Breast epithelium (tissue), 4 donors: ENCODE data around the gene PSD. TPM values are rescaled to one million over a fixed set of nuclear protein-coding genes. Genes with fewer than 3 reads are reported as not detected.
A peak's percentile ranks its signal among the peaks of the same experiment; 100 is the strongest.

Experiments
- DNase-seq, 2 donors: peaks; one replicate each; pipeline ENCODE4 v3.0.0-alpha.2; 2019; ENCODE audit warnings: low spot score in 2 of 2
- H3K27ac ChIP-seq, 2 donors: fragments of 200-600 bp; sonication (generic) in 1 of 2; one replicate each; pipeline ENCODE4 v1.5.1; 2016 to 2019; ENCODE audit warnings: mild to moderate bottlenecking in 1 of 2
- H3K27me3 ChIP-seq, 2 donors: fragments of 200-600 bp; sonication (generic) in 1 of 2; one replicate each; pipeline versions ENCODE4 v1.5.1 to v1.6.0; 2017 to 2019; ENCODE audit warnings: control low read depth in 1 of 2, mild to moderate bottlenecking in 1 of 2
- H3K36me3 ChIP-seq: fragments of 200-600 bp; one replicate; pipeline ENCODE4 v1.5.1; 2019
- H3K4me1 ChIP-seq, 2 donors: fragments of 200-600 bp; sonication (generic); one replicate each; pipeline ENCODE4 v1.5.1; 2016 to 2019; ENCODE audit warnings: control low read depth in 1 of 2
- H3K4me3 ChIP-seq, 3 donors: fragments of 200-600 bp; sonication (generic); 1 replicate in 2 of 3; 2 replicates in 1 of 3; pipeline ENCODE4 v1.5.1; 2016 to 2019; ENCODE audit warnings: mild to moderate bottlenecking in 3 of 3, moderate library complexity in 2 of 3
- H3K9me3 ChIP-seq, 2 donors: fragments of 200-600 bp; sonication (generic) in 1 of 2; one replicate each; pipeline ENCODE4 v1.5.1; 2016 to 2019; ENCODE audit warnings: control low read depth in 1 of 2
- POLR2A ChIP-seq: fragments of 450-650 bp; IDR thresholded peaks from one replicate; pipeline ENCODE4 v1.6.1; 2016; ENCODE audit warnings: antibody characterized with exemption, mild to moderate bottlenecking, moderate library complexity
- POLR2AphosphoS5 ChIP-seq, 3 donors: sonication (generic); formaldehyde crosslinking; IDR thresholded peaks; one replicate each; pipeline ENCODE4 v1.6.1; 2017; ENCODE audit warnings: antibody characterized with exemption in 3 of 3
- intact Hi-C: fragments of 100-400 bp; cut with DNase I; formaldehyde crosslinking; loops from one replicate; pipeline ENCODE4 v1.15.1; 2023; ENCODE audit warnings: low total_unique reads
- total RNA-seq, 3 donors: library from RNA; depleted of rRNA; stranded (reverse); fragments of >200 nt; gene quantifications; one replicate each; pipeline ENCODE4 v1.1.0, GENCODE V29; 2016
- TF ChIP-seq, protein P1 (sequence below), 3 donors: fragments of 450-650 bp; IDR thresholded peaks; one replicate each; pipeline ENCODE4 v1.5.1; 2016 to 2017; ENCODE audit warnings: antibody characterized with exemption in 3 of 3, mild to moderate bottlenecking in 3 of 3, moderate library complexity in 3 of 3

Gene PSD
- total RNA-seq, 3 donors from 2014 or later = 0.96 to 13.4 (median 6.3) TPM

DNA sequence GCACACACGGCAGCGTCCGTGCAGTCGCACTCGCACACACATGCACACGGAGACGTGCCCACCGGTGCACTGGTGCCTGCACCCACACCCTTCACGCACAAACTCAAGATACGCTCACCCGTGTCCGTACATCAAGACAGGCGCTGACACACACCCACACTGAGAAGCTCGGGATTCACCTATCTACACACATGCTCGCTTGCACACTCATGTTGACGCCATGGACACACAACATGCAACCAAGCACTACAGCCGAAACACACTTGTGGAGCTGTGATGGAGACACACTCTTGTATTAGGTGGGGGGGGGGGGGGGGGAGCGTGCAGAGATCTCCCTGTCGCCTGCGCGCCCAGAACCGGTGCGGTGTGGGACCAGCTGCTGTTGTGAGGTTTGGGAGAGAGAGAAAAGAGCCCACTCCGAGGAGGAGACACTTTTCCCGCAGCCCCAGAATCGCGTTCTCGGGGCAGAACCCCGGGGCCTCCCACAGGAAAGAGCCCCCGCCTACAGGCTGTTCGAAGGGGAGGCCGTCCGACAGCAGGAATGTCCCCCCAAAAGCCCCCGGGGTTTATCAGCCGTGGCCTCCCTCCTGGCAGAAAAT lies 23.7 kb downstream of the PSD start:
- DNase-seq = no peak
- TF ChIP-seq, protein P1, sequence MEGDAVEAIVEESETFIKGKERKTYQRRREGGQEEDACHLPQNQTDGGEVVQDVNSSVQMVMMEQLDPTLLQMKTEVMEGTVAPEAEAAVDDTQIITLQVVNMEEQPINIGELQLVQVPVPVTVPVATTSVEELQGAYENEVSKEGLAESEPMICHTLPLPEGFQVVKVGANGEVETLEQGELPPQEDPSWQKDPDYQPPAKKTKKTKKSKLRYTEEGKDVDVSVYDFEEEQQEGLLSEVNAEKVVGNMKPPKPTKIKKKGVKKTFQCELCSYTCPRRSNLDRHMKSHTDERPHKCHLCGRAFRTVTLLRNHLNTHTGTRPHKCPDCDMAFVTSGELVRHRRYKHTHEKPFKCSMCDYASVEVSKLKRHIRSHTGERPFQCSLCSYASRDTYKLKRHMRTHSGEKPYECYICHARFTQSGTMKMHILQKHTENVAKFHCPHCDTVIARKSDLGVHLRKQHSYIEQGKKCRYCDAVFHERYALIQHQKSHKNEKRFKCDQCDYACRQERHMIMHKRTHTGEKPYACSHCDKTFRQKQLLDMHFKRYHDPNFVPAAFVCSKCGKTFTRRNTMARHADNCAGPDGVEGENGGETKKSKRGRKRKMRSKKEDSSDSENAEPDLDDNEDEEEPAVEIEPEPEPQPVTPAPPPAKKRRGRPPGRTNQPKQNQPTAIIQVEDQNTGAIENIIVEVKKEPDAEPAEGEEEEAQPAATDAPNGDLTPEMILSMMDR (IDR thresholded peaks at IDR 0.05) = no peak
- TF ChIP-seq POLR2A (no peak), POLR2AphosphoS5 (IDR thresholded peaks at IDR 0.05) (no peak)
- Histone ChIP-seq H3K4me3 (peak overlapping the region; percentile 63 to 82 (median 73)), H3K9me3 (no peaks in the 10 kb centered on the region), H3K4me1 (peaks cover 4 to 11% of the 10 kb centered on the region in 2 donors), H3K27ac (peak overlapping the region; percentile 96 to 97), H3K27me3 (no peaks in the 10 kb centered on the region), H3K36me3 (no peaks in the 10 kb centered on the region)
- intact Hi-C loops = no loop called here

DNA sequence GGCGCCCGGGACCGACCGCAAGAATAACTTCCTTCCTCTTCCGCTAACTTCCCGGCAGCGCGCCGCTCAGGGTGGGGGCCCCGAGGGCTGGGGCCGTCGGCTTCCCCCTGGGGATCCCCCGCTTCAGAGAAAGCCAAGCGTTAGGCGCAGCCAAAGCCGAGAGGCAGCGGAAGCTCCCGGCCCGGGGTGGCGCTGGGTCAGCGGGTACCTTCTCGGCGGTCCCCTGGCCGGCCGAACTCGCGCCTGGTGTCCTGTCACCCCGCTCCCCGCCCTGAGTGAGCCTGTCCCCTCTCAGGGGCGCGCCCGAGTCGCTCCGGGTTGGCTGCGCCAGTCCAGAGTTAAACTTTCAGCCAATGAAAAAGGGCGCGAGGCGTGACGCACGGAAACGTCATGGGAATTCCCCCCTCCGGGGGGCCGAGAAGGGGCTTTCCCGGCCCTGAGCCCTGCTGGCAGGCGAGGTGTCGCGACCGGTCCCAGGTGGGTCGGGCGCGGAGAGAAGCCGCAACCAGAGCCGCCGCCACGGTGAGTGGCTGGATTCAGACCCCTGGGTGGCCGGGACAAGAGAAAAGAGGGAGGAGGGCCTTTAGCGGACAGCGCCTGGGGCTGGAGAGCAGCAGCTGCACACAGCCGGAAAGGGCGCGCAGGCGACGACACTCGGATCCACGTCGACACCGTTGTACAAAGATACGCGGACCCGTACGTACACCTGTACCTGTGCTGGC lies 24.3 kb downstream of the PSD start:
- peak; percentile 86 to 90 for DNase-seq
- Histone ChIP-seq H3K4me3 (peak overlapping the region; percentile 63 to 82 (median 73)), H3K4me1 (peaks cover 0 to 11% of the 10 kb centered on the region in 2 donors), H3K27ac (peak overlapping the region; percentile 96 to 97), H3K9me3 (no peaks in the 10 kb centered on the region), H3K36me3 (no peaks in the 10 kb centered on the region), H3K27me3 (no peaks in the 10 kb centered on the region)
- TF ChIP-seq POLR2A = peak; percentile 52
- TF ChIP-seq, protein P1 (IDR thresholded peaks at IDR 0.05) = peak; percentile 84 to 98 (median 97)
- peak; percentile 75 to 91 (median 86) for TF ChIP-seq POLR2AphosphoS5 (IDR thresholded peaks at IDR 0.05)
- intact Hi-C loops = no loop called here

DNA sequence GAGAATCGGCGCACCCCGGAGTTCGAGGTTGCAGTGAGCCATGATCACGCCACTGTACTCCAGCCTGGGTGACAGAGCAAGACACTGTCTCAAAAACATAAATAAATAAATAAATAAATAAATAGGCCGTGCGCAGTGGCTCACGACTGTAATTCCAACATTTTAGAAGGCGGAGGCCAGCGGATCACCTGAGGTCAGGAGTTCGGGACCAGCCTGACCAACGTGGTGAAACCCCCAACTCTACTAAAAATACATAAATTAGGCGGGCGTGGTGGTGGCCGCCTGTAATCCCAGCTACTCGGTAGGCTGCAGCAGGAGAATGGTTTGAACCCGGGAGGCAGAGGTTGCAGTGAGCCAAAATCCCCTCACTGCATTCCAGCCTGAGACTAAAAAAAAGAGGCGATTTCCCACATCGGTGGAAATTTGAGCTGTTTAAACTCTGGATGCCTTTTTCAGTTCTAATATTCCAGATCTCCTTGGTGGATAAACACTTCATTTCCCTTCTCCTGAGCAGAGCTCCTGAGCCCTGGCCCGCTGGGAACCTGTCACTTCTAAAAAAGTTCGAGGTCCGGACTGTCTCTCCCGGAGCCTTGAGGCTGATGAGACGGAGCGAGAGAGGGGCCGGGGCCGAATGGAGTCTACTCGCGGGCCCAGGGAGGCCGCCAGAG lies 25.0 kb downstream of the PSD start:
- Histone ChIP-seq H3K9me3 (no peaks in the 10 kb centered on the region), H3K4me1 (peaks cover 0 to 11% of the 10 kb centered on the region in 2 donors), H3K36me3 (no peaks in the 10 kb centered on the region), H3K27ac (peak overlapping the region; percentile 96 to 97), H3K27me3 (no peaks in the 10 kb centered on the region), H3K4me3 (peak overlapping the region; percentile 63 to 82 (median 73))
- TF ChIP-seq, protein P1 (IDR thresholded peaks at IDR 0.05) = no peak
- TF ChIP-seq POLR2A (no peak), POLR2AphosphoS5 (IDR thresholded peaks at IDR 0.05) (no peak)
- peak in 1 of 2 donors; percentile 80 for DNase-seq
- intact Hi-C loops = loop anchor here (2.0 kb wide), 1 partner anchor 89 kb away; no protein-coding TSS in a partner anchor

DNA sequence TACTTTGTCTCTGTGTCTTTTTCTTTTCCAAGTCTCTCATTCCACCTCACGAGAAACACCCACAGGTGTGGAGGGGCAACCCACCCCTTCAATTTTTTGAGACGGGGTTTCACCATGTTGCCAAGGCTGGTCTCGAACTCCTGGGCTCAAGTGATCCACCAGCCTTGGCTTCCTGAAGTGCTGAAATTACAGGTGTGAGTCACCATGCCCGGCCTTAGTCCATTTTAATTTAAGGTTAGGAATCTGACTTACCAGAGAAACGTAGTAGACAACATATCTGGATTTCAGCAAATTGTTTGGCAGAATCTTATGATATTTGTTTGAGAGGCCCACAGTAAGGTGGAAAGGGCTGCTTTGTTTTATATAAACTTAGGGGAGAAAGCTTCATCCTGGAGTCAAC lies 26.3 kb downstream of the PSD start:
- no peak for DNase-seq
- Histone ChIP-seq H3K27ac (no peak overlapping the region), H3K27me3 (no peaks in the 10 kb centered on the region), H3K36me3 (no peaks in the 10 kb centered on the region), H3K4me1 (peaks cover 0 to 11% of the 10 kb centered on the region in 2 donors), H3K9me3 (no peaks in the 10 kb centered on the region), H3K4me3 (no peak overlapping the region)
- TF ChIP-seq POLR2AphosphoS5 (IDR thresholded peaks at IDR 0.05) = no peak
- TF ChIP-seq, protein P1 (IDR thresholded peaks at IDR 0.05) = no peak
- TF ChIP-seq POLR2A = no peak
- intact Hi-C loops = loop anchor here (2.0 kb wide), 1 partner anchor 90 kb away; no protein-coding TSS in a partner anchor

DNA sequence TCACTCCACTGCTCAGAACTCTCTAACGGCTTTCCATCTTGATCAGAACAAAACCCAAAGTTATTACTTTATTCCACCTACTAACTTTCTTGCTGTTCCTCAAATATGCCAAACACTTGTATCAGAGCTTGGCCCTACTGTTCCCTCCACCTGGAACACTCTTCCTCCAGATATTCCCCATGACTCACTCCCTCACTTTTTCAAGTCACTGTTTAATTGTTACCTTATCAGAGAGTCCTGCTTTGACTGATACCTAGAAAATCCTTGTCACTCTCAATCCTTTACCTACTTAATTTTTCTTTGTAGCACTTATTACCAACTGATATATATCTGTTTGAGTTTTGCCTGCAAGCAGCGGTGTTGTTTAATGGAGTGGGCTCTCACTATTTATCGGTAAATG lies 28.7 kb downstream of the PSD start:
- intact Hi-C loops = no loop called here
- TF ChIP-seq, protein P1 (IDR thresholded peaks at IDR 0.05) = no peak
- TF ChIP-seq POLR2A (no peak), POLR2AphosphoS5 (IDR thresholded peaks at IDR 0.05) (no peak)
- DNase-seq = no peak
- H3K9me3 ChIP-seq = no peaks in the 10 kb centered on the region
- H3K27me3 ChIP-seq = no peaks in the 10 kb centered on the region
- H3K36me3 ChIP-seq = no peaks in the 10 kb centered on the region
- no peaks in the 10 kb centered on the region for H3K4me1 ChIP-seq
- no peak overlapping the region for H3K4me3 ChIP-seq
- H3K27ac ChIP-seq = no peak overlapping the region
